T-helper 9 cell (primary cell): ENCODE data around the gene IDH1.
"Not testable (repeated sequence)": the region's sequence is repeated elsewhere in the genome, so short reads cannot be mapped to it uniquely, and the experiment has no call there.

Source experiments
- DNase-seq: peaks from one replicate; pipeline ENCODE4 v3.0.0-alpha.2; 2020
- total RNA-seq, 2 donors: gene quantifications; one replicate each; lab custom pipeline; 2026; lab: John Stamatoyannopoulos, UW

IDH1 gene
- 5.1 to 28.7 reads per million in 2 donors for total RNA-seq

DNA sequence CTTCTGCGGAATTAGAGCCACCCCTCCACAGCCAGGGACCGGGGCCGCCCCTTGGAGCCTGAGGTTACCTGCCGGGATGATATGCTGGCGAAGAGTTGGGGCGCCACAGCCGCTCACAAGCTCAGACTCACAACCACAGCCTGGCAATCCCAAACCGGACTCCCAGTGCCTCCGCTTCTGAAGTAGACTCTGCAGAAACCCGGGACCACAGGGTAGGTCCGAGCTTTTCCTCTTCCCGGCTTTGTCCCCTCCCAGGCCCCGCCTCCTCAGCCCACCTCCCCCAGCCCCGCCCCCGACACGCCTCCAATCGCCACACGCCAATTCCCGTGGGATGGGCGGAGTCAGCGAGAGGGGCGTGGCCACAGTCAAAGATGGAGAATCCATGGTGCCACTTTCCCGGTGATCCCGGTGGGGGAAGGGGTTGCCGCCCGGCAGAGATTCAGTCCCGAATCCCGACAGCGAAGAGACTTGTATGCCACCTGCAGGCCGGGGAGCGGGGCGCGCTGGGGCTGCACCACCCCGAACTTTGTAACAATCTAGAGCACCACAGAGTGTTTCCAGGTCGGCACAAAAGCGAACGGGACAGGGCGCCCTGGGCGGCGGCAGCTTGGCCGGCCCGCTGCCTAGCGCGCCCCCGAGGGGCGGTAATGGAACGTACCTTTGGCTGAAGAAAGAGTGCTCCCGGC is at the start of gene IDH1:
Gene IDH1, minus strand, starts transcription at position 201 of the 686 bp plus-strand sequence. CDS start 3,520 bp downstream, outside the sequence.
- peak; percentile 99 for DNase-seq

DNA sequence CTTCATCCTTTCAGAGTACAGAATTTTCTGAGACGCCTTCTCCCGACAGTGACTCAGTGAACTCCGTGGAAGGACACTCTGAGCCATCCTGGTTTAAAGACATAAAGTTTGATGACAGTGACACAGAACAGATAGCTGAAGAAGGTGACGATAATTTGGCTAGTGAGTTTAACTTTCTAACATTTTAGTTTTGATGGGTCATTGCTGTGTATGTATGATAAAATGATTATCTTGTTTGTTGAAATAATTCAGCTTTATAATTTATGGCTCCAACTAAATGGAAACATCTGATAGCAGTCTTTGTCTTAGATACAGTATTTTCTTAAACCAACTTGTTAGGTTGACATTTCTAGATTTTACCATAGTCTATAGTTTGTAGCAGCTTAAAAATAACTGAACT is 49.3 kb upstream of the IDH1 start:
- DNase-seq: no peak

DNA sequence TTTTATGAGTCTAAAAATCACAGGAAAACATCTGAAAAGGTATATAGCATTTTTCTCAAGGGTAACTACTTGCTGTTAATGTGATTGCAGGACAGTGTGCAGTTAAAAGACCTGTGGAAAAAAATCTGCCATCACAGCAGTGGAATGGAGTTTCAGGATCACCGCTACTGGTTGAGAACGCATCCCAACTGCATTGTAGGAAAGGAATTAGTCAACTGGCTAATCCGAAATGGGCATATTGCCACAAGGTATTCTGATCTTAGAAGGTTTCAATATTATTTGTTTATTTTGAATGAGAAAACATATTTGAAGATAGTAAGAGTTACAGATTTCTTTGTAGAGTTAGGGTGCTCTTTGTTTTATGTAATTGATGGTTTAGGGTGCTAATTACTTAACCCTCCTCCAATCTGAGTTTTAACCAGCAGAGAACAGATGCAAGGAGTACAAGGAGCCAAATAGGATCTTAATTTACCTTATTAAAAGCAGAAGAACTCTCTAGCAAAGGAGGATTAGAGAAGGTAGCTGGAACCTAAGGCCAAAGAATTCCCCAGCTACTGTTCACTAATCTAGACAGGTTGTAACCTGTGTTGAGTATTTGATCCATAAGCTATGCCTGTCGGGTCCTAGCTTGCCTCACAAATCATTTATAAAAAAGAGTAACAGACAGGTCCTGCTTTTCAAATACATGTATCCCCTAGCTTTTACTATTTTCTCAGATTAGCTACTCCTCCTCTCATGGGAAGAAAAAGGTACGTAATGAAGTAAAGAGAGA is 46.2 kb upstream of the IDH1 start:
- no peak for DNase-seq

DNA sequence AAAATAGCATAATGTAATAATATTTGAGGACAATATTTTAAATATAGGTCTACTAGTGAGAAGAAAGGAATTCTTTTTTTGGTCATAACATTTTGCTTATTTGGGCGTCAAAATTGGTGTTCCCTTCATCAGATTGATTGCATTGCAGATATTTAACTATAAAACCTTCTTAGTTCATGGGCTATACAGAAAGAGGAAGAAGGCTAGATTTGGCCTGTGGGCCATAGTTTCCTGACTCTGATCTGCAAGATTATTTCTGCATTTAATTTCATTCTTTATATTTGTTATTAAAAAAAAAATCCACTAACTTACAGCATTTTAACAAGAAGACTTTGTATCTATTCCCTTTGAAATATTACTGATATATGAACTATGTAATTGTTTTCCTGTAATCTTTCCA is 43.1 kb upstream of the IDH1 start:
- no peak for DNase-seq

DNA sequence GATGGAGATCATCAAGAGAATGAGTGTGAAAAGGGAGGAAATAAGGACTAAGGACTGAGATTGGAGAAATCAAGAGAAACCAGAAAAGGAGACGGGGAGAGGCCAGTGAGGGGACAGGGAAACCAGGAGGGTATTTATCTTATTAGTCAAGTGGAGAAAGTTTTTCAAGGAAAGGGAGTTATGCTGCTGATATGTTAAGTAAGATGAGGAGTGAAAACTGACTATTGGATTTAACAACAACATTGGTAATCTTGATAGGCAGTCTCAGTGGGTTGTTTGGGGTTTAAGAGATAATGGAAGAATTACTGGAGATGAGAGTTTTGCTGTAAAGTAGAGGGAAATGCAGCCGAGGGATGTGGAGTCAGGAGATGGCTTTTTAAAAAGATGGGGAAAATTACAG is 41.7 kb upstream of the IDH1 start:
- DNase-seq: no peak

DNA sequence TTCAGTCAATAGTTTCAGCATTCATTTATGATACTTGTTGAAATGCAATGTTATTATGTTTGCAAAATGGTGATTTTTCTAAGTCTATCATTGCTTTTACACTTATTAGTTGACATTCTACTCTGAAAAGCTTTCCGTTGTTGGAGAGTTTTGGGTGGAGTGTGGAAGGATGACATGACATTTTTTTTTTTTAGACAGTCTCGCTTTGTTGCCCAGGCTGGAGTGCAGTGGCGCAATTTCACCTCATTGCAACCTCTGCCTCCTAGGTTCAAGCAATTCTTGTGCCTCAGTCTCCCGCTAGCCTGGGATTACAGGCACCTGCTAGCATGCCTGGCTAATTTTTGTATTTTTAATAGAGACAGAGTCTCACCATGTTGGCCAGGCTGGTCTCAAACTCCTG is 41.0 kb upstream of the IDH1 start:
- DNase-seq: no peak

DNA sequence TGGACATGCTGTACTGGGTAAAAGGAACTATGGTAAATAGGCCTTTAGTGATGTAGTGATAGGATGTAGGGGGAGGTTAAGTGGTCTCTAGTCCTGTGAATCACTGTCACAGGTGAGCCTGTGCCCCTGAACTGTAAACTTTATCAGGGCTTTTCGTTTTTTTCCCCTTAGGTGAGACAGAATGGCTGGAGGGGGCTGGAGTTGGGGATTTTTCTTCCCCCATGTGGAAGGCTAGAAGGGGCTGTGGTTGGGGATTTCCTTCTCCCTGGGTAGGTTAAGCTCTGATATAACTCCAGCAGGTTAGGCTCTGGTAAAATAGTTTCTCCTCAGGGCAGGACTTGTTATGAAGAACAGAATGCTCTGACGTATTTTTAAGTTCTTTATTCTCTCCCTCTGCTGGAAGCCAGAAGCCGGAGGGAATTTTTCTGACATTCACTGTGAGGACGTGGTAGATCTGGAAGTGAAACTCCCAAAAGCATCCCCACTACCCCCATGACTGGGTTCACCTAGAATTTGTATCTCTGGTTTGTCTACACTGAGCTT is 39.7 kb upstream of the IDH1 start:
- DNase-seq: no peak

DNA sequence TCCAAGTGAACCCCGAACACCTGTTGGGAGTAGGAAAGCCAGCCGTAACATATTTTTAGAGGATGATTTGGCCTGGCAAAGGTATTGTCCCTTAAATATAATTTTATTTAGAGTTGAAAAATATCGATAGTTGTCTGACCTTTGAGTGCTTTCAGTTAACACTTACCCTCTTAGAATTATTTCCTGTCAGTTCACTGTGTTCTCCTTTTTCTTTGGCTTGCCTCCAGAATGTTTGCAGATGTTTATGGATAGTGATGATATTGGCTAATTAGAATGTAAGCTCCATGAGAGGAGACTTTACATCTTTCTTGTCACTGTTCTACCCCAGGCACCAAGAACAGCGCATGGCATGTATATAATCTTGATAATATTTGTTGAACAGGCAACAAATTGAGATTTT is 31.0 kb upstream of the IDH1 start:
- no peak for DNase-seq

DNA sequence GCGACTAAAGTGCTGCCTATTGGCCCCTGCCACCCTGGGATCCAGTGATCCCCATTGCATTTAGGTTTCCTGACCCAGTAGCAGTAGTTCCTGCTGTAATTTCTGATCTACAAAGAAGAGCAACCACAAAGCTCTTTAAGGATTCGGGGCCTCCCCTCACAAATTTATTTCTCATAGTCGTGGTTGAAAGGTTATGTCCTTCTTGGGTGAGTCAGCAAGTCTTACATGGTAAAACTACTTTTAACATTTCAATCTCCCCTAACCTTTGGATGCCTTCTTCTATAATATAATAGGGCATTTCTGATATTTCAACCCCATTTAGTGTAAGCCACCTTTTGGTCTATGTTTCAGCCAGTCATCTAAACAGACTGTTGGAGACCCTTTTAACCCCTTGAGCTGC is 26.1 kb upstream of the IDH1 start:
- DNase-seq: no peak

DNA sequence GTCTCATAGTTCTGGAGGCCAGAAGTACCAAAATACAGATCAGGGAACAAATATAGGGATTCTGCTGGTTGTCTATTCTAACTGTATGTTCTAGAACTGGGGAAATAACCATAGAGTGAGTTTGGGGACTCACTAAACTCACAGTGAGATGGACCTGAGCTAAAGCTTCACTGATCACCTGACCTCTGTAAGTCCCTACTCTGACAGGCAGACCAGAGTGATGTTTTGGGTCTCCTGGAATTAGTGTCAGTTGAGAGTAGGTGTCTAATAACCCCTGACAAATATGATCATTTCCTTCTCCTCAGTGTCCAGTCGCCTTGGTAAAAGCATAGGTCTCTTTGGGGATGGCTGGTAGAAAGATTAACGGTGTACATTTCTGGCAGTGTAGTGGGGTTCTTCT is 25.4 kb upstream of the IDH1 start:
- DNase-seq: no peak

DNA sequence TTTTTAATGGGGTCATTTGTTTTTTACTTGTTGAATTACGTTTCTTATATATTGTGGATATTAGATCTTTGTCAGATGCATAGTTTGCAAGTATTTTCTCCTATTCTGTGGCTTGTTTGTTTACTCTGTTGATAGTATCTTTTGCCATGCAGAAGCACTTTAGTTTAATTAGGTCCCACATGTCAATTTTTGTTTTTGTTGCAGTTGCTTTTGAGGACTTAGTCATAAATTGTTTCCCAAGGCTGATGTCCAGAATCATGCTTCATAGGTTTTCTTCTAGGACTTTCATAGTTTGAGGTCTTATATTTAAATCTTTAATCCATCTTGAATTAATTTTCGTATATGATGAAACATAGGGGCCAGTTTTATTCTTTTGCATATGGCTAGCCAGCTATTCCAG is 24.4 kb upstream of the IDH1 start:
- DNase-seq: no peak

DNA sequence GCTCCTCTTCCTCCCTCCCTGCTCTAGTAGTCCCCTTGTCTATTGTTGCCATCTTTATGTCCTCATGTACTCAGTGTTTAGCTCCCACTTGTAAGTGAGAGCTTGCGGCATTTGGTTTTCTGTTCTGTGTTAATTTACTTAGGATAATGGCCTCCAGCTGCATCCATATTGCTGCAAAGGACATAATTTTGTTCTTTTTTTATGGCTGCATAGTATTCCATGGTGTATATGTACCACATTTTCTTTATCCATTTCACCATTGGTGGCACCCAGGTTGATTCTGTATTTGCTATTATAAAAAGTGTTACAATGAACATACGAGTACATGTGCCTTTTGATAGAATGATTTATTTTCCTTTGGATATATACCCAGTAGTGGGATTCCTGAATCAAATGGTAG is 23.7 kb upstream of the IDH1 start:
- no peak for DNase-seq

DNA sequence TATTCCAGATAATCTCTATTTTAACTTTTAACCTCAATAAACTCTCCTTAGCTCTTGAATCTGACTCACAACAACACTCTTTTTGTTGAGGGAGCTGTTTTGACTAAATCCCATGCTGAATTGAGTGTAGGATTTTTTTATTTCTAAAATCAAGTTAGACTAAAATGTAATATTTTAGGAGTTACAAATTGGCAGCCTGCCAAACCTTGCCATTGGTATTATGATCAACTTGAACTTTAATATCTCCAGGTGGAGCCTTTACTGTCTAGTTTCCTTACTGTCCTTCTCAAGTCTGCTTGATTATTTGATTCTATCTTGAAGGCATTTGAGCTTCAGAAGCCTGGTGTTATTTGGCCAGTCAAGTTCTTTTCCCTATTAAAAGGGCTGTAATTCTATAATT is 19.9 kb upstream of the IDH1 start:
- DNase-seq: no peak

DNA sequence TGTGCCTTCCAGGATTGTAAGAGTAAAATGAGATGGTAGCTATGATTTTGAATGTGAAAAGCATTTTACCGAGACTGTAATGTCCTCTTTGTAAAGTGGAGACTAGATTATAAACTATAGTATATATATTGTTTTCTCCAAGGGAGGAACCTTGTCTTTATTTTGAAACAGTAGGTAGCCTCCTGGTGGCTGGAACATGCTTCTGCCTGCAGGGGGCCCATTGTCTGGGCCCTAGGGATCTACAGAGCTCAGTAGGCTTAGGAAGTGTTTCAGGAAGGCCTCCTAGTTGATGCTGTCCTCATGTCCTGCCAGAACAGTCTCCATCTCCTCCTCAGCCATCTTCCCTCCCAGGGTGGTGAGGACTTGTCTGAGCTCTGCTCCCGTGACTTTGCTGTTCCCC is 14.2 kb upstream of the IDH1 start:
- no peak for DNase-seq

DNA sequence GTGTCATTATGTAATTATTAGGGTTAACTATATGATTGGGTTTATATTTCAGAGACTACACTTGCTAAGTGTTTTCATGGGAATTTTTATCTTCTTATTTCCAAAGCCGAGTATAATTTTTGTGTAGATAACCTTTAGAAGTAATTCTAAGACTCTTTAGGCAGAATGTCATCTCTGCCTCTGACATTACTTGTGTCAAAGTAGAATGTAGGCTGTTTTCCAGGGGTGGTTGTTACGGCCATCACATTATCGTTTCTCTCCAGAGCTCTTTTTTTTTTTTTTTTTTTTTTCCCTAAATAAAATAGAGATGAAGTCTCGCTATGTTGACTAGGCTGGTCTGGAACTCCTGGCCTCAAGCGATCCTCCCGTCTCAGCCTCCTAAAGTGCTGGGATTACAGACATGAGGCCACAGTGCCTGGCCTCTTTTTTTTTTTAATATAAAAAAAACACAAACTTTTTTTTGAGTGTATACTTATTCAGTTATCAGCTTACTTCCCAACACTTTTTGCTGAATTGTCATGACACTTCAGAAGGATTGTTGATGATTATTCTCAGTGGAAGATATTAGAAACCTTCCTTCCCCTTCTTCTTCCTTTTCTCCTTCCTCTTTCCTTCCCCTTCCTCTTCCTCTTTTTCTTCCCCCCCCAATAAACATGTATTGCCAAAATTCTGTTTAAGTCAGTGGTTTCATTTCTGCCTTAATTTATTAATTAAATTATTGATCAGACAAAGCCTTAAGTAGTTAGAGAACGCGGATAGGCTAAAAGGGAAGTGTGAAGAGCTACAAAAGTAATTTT is 13.5 kb upstream of the IDH1 start:
- no peak for DNase-seq

DNA sequence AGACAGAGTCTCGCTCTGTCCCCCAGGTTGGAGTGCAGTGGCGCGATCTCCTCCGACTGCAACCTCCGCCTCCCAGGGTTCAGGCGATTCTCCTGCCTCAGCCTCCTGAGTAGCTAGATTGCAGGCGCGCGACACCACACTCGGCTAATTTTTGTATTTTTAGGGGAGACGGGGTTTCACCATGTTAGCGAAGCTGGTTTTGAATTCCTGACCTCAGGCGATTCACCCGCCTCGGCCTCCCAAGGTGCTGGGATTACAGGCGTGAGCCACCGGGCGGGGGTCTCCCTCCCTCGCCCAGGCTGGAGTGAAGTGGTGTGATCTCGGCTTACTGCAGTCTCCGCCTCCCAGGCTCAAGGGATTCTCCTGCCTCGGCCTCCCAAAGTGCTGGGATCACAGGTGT is 12.7 kb upstream of the IDH1 start:
- not testable (repeated sequence) for DNase-seq

DNA sequence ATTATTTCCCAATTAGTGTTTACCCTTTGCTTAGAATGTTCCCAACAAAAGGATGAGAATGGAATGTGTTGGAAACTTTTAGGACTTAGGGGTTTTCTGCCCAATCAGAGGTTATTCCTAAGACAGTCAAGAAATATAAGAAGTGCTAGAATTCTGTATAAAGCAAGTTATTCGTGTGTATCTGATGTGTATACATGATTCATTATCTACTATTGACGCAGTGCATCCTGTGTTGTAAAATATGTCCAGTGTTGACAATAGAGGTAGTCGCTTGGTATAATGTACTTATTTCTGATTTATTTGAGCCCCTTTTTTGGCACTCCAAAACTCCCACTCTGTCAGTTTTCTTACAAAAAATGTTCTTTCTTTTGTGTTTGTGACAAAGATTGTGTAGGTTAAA is 12.1 kb upstream of the IDH1 start:
- no peak for DNase-seq

DNA sequence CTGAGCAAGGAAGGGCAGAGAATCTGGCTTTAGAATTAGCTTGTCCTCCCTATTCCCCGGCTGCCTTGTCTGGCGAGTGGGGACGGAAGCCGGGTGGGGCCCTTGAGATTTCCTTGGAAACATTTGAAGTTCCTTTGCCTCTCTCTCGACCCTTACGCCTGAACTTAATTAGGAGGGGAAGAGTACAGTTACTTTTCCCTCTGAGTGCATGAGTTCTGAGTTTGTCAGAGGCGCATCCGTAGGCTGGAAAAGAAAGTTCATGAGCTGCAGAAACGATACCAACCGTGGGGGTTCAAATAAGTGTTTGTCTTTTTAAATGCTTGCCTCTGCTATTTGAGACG is 11.7 kb upstream of the IDH1 start:
- no peak for DNase-seq

DNA sequence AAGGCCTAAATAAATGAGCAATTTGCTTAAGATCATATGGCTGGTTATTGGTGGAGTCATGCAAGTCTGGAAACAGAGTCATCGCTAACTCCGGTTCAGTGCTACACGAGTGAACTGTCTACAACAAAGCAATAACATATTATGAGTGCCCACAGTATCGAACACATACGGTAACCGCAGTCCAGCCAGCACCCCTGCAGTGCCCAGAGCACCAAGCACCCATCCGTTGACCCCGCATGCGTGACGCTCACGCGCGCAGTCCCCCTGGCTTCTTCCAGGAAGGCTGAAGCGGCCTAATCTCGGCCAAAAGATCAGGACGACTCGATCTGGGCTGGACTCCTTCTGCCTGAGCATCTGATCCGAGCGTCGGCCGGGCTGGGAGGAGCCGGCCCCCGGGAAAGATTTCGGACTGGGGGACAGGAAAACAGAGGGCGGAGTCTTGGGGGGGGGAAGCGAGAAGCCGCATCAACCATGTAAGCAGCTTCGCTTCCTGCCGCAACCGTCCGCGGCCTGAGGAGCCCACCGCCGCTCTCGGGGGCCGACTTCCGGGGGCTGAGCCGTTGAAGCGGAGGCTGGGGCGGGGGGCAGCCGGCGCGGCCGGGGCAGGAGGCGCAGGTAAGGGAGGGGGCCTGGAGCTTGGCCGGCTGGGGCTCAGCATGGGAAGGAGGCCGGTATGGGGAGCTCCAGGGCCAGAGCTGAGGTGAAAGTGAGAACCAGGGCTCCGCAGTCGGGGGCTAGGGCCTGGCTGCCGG is 11.1 kb upstream of the IDH1 start, which contains the start of gene PIKFYVE:
Gene PIKFYVE, plus strand, starts transcription at position 455 of the 752 bp plus-strand sequence. CDS start 5,265 bp downstream, outside the sequence.
- peak; percentile 77 for DNase-seq

DNA sequence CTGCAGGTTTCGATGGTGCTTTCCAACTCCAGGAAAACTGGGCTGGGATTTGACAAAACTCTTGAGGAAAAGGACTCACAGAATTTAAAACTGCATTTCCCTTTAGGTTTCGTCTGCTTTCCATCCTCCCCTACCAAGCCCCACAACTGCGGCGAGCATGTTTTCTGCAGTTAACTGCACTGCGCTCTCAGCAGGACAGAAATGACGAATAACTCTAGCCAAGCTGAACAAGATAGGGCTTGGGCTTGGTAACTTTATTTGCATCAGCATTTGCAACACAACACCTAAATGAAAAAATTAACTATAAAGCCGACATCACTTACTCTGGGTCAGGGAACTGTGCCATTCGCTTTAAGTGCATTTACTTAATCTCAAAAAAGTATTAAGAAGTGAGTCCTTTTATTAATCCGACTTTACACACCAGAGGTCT is 10.5 kb upstream of the IDH1 start:
- peak; percentile 25 for DNase-seq

DNA sequence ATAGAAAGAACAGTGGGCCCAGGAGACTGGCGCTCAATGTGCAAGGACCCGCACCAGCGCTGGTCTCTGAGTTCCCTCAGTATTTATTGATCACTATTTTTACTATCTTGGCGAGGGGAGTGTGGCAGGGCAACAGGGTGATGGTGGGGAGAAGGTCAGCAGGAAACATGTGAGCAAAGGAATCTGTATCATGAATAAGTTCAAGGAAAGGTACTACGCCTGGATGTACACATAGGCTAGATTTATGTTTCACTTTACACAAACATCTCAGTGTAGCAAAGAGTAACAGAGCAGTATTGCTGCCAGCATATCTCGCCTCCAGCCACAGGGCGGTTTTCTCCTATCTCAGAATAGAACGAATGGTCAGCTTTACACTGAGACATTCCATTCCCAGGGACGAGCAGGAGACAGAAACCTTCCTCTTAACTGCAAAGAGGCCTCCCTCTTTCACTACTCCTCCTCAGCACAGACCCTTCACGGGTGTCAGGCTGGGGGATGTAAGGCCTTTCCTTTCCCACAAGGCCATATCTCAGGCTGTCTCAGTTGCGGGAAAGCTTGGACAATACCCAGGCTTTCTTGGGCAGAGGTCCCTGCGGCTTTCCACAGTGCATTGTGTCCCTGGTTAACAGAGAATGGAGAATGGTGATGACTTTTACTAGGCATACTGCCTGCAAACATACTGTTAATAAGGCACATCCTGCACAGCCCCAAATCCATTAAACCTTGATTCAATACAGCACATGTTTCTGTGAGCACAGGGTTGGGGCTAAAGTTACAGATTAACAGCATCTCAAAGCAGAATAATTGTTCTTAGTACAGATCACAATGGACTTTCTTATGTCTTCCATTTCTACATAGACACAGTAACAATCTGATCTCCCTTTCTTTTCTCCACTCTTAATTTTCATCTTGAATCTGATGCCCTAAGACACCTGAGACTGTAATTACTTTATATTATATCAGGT is 2.3 kb upstream of the IDH1 start:
- not testable (repeated sequence) for DNase-seq
